ENCODE results near the gene KHDC1L.
A peak's percentile ranks its signal among the peaks of the same experiment; 100 is the strongest.
"Not testable (repeated sequence)": the region's sequence is repeated elsewhere in the genome, so short reads cannot be mapped to it uniquely, and the experiment has no call there.

Gene KHDC1L

GRCh38 chr6:73233971-73234370 is 8.7 kb upstream of the KHDC1L start:
- H3K4me3 Mint-ChIP-seq; H3K27ac Mint-ChIP-seq; H3K27me3 Mint-ChIP-seq; H3K9me3 Mint-ChIP-seq; H3K4me1 Mint-ChIP-seq (ENCODE audit: low read depth); H3K36me3 Mint-ChIP-seq (ENCODE audit: low read depth): not testable (repeated sequence)

GRCh38 chr6:73233048-73233447 is 7.8 kb upstream of the KHDC1L start:
- H3K9me3 Mint-ChIP-seq = no peaks in the 10 kb centered on the region
- no peaks in the 10 kb centered on the region for H3K4me1 Mint-ChIP-seq (ENCODE audit: low read depth)
- no peaks in the 10 kb centered on the region for H3K27me3 Mint-ChIP-seq
- no peak overlapping the region for H3K4me3 Mint-ChIP-seq
- no peak overlapping the region for H3K27ac Mint-ChIP-seq
- H3K36me3 Mint-ChIP-seq (ENCODE audit: low read depth) = no peaks in the 10 kb centered on the region

GRCh38 chr6:73231986-73232391 is 6.7 kb upstream of the KHDC1L start:
- H3K4me3 Mint-ChIP-seq = no peak overlapping the region
- no peak overlapping the region for H3K27ac Mint-ChIP-seq
- no peaks in the 10 kb centered on the region for H3K27me3 Mint-ChIP-seq
- H3K36me3 Mint-ChIP-seq (ENCODE audit: low read depth) = no peaks in the 10 kb centered on the region
- no peaks in the 10 kb centered on the region for H3K4me1 Mint-ChIP-seq (ENCODE audit: low read depth)
- no peaks in the 10 kb centered on the region for H3K9me3 Mint-ChIP-seq

- Mint-ChIP-seq H3K27me3 (no peaks in the 10 kb centered on the region), H3K4me3 (no peak overlapping the region), H3K27ac (no peak overlapping the region), H3K4me1 (ENCODE audit: low read depth) (no peaks in the 10 kb centered on the region), H3K9me3 (no peaks in the 10 kb centered on the region), H3K36me3 (ENCODE audit: low read depth) (no peaks in the 10 kb centered on the region)
These were observed 2.4 kb upstream of the KHDC1L start for GRCh38 chr6:73227606-73228255.

GRCh38 chr6:73216859-73217258 is 8.4 kb downstream of the KHDC1L start:
- H3K4me1 Mint-ChIP-seq (ENCODE audit: low read depth) = no peaks in the 10 kb centered on the region
- H3K27me3 Mint-ChIP-seq = no peaks in the 10 kb centered on the region
- H3K27ac Mint-ChIP-seq = no peak overlapping the region
- no peak overlapping the region for H3K4me3 Mint-ChIP-seq
- no peaks in the 10 kb centered on the region for H3K36me3 Mint-ChIP-seq (ENCODE audit: low read depth)
- H3K9me3 Mint-ChIP-seq = peaks cover 4% of the 10 kb centered on the region

GRCh38 chr6:73209117-73209516 is 16.2 kb downstream of the KHDC1L start:
- H3K27me3 Mint-ChIP-seq = no peaks in the 10 kb centered on the region
- H3K27ac Mint-ChIP-seq = no peak overlapping the region
- no peaks in the 10 kb centered on the region for H3K4me1 Mint-ChIP-seq (ENCODE audit: low read depth)
- H3K9me3 Mint-ChIP-seq = no peaks in the 10 kb centered on the region
- no peaks in the 10 kb centered on the region for H3K36me3 Mint-ChIP-seq (ENCODE audit: low read depth)
- H3K4me3 Mint-ChIP-seq = no peak overlapping the region

- Mint-ChIP-seq H3K27ac (no peak overlapping the region), H3K4me3 (no peak overlapping the region), H3K36me3 (ENCODE audit: low read depth) (no peaks in the 10 kb centered on the region), H3K27me3 (no peaks in the 10 kb centered on the region), H3K4me1 (ENCODE audit: low read depth) (no peaks in the 10 kb centered on the region), H3K9me3 (no peaks in the 10 kb centered on the region)
These were observed 18.0 kb downstream of the KHDC1L start for GRCh38 chr6:73207221-73207837.

- H3K4me3 Mint-ChIP-seq = no peak overlapping the region
- no peak overlapping the region for H3K27ac Mint-ChIP-seq
- H3K9me3 Mint-ChIP-seq = no peaks in the 10 kb centered on the region
- H3K36me3 Mint-ChIP-seq (ENCODE audit: low read depth) = no peaks in the 10 kb centered on the region
- peaks cover 3% of the 10 kb centered on the region for H3K4me1 Mint-ChIP-seq (ENCODE audit: low read depth)
- H3K27me3 Mint-ChIP-seq = no peaks in the 10 kb centered on the region
These were observed 21.0 kb downstream of the KHDC1L start for GRCh38 chr6:73204252-73204651.

- no peaks in the 10 kb centered on the region for H3K9me3 Mint-ChIP-seq
These were observed 22.2 kb downstream of the KHDC1L start for GRCh38 chr6:73203098-73203497.

GRCh38 chr6:73200735-73201134 is 24.6 kb downstream of the KHDC1L start:
- Mint-ChIP-seq H3K4me1 (ENCODE audit: low read depth) (peaks cover 3% of the 10 kb centered on the region), H3K27ac (no peak overlapping the region), H3K9me3 (no peaks in the 10 kb centered on the region), H3K27me3 (no peaks in the 10 kb centered on the region), H3K4me3 (no peak overlapping the region), H3K36me3 (ENCODE audit: low read depth) (no peaks in the 10 kb centered on the region)

More at GRCh38 chr6:73203098-73203497, 22.2 kb downstream of the KHDC1L start:
- no peak overlapping the region for H3K4me3 Mint-ChIP-seq
- H3K36me3 Mint-ChIP-seq (ENCODE audit: low read depth) = no peaks in the 10 kb centered on the region
- H3K27ac Mint-ChIP-seq = no peak overlapping the region
- peaks cover 3% of the 10 kb centered on the region for H3K4me1 Mint-ChIP-seq (ENCODE audit: low read depth)
- no peaks in the 10 kb centered on the region for H3K27me3 Mint-ChIP-seq

- no peak overlapping the region for H3K27ac Mint-ChIP-seq
- peaks cover 2% of the 10 kb centered on the region for H3K36me3 Mint-ChIP-seq (ENCODE audit: low read depth)
- no peaks in the 10 kb centered on the region for H3K27me3 Mint-ChIP-seq
- H3K9me3 Mint-ChIP-seq = no peaks in the 10 kb centered on the region
- no peak overlapping the region for H3K4me3 Mint-ChIP-seq
- H3K4me1 Mint-ChIP-seq (ENCODE audit: low read depth) = peaks cover 3% of the 10 kb centered on the region
These were observed 25.0 kb downstream of the KHDC1L start for GRCh38 chr6:73200247-73200646.

- Mint-ChIP-seq H3K27ac (no peak overlapping the region), H3K9me3 (no peaks in the 10 kb centered on the region), H3K4me1 (ENCODE audit: low read depth) (no peaks in the 10 kb centered on the region), H3K27me3 (no peaks in the 10 kb centered on the region), H3K36me3 (ENCODE audit: low read depth) (peaks cover 11% of the 10 kb centered on the region), H3K4me3 (no peak overlapping the region)
These were observed 30.6 kb downstream of the KHDC1L start for GRCh38 chr6:73194744-73195143.

GRCh38 chr6:73193302-73193701 is 32.0 kb downstream of the KHDC1L start:
- H3K4me3 Mint-ChIP-seq; H3K9me3 Mint-ChIP-seq; H3K27me3 Mint-ChIP-seq; H3K27ac Mint-ChIP-seq; H3K4me1 Mint-ChIP-seq (ENCODE audit: low read depth): not testable (repeated sequence)
- peaks cover 11% of the 10 kb centered on the region for H3K36me3 Mint-ChIP-seq (ENCODE audit: low read depth)

- H3K27ac Mint-ChIP-seq = no peak overlapping the region
- no peaks in the 10 kb centered on the region for H3K36me3 Mint-ChIP-seq (ENCODE audit: low read depth)
- H3K9me3 Mint-ChIP-seq = no peaks in the 10 kb centered on the region
- H3K4me3 Mint-ChIP-seq = no peak overlapping the region
- no peaks in the 10 kb centered on the region for H3K27me3 Mint-ChIP-seq
- no peaks in the 10 kb centered on the region for H3K4me1 Mint-ChIP-seq (ENCODE audit: low read depth)
These were observed 43.2 kb downstream of the KHDC1L start for GRCh38 chr6:73182021-73182607.

GRCh38 chr6:73180763-73181619 is 44.3 kb downstream of the KHDC1L start:
- no peak overlapping the region for H3K27ac Mint-ChIP-seq
- H3K36me3 Mint-ChIP-seq (ENCODE audit: low read depth) = no peaks in the 10 kb centered on the region
- H3K4me1 Mint-ChIP-seq (ENCODE audit: low read depth) = no peaks in the 10 kb centered on the region
- H3K27me3 Mint-ChIP-seq = no peaks in the 10 kb centered on the region
- peak overlapping the region; percentile 32 for H3K4me3 Mint-ChIP-seq
- no peaks in the 10 kb centered on the region for H3K9me3 Mint-ChIP-seq
